H9 (cell line): ENCODE data around the gene TFDP1. TPM values are rescaled to one million over a fixed set of nuclear protein-coding genes. Genes with fewer than 3 reads are reported as not detected.

ENCODE experiments used
- DNase-seq: peaks from one replicate; pipeline ENCODE4 v3.0.0-alpha.2; 2017
- H2AFZ ChIP-seq: one replicate; pipeline ENCODE4 v1.6.1; 2013; ENCODE audit warnings: mild to moderate bottlenecking, low read length, control low read depth, moderate library complexity
- H2AK5ac ChIP-seq: 2 replicates; pipeline ENCODE4 v1.6.1; 2013; ENCODE audit warnings: low read length, control low read depth, mixed read lengths; ENCODE audit not compliant: insufficient read length
- H2BK120ac ChIP-seq: one replicate; pipeline ENCODE4 v1.6.1; 2013; ENCODE audit warnings: low read depth, mild to moderate bottlenecking, low read length, control low read depth, inconsistent platforms; ENCODE audit not compliant: poor library complexity, severe bottlenecking
- H2BK12ac ChIP-seq: 2 replicates; pipeline ENCODE4 v1.6.1; 2013; ENCODE audit warnings: low read length, control low read depth, mixed read lengths, low read depth; ENCODE audit not compliant: insufficient read length
- H2BK15ac ChIP-seq: 2 replicates; pipeline ENCODE4 v1.6.1; 2013; ENCODE audit warnings: low read depth, low read length, control low read depth
- H2BK20ac ChIP-seq: one replicate; pipeline ENCODE4 v1.6.1; 2013; ENCODE audit warnings: low read depth, mild to moderate bottlenecking, low read length, control low read depth, inconsistent platforms; ENCODE audit not compliant: poor library complexity, severe bottlenecking
- H2BK5ac ChIP-seq: 2 replicates; pipeline ENCODE4 v1.6.1; 2013; ENCODE audit warnings: low read length, control low read depth, mixed read lengths; ENCODE audit not compliant: insufficient read length
- H3K14ac ChIP-seq: 2 replicates; pipeline ENCODE4 v1.6.1; 2013; ENCODE audit warnings: low read length, control low read depth; ENCODE audit not compliant: insufficient read depth
- H3K18ac ChIP-seq: 2 replicates; pipeline ENCODE4 v1.6.1; 2013; ENCODE audit warnings: low read depth, mild to moderate bottlenecking, mixed read lengths, low read length, control low read depth; ENCODE audit not compliant: insufficient read length
- H3K23ac ChIP-seq: 2 replicates; pipeline ENCODE4 v1.6.1; 2013; ENCODE audit warnings: low read length, control low read depth, mixed read lengths, low read depth; ENCODE audit not compliant: insufficient read length
- H3K23me2 ChIP-seq: 2 replicates; pipeline ENCODE4 v1.6.1; 2013; ENCODE audit warnings: low read depth, mild to moderate bottlenecking, mixed read lengths, low read length, control low read depth; ENCODE audit not compliant: insufficient read length, poor library complexity, severe bottlenecking
- H3K27ac ChIP-seq: 2 replicates; pipeline ENCODE4 v1.5.1; 2013; ENCODE audit warnings: low read length, control low read depth, mixed read lengths, low read depth; ENCODE audit not compliant: insufficient read length
- H3K27me3 ChIP-seq: 2 replicates; pipeline ENCODE4 v1.6.1; 2013; ENCODE audit warnings: low read length, control low read depth, inconsistent platforms; ENCODE audit not compliant: insufficient read depth
- H3K4ac ChIP-seq: 2 replicates; pipeline ENCODE4 v1.6.1; 2013; ENCODE audit warnings: low read depth, mild to moderate bottlenecking, control low read depth, inconsistent platforms, low read length, moderate library complexity
- H3K4me1 ChIP-seq: 2 replicates; pipeline ENCODE4 v1.6.1; 2013; ENCODE audit warnings: low read length, control low read depth, inconsistent platforms; ENCODE audit not compliant: insufficient read depth
- H3K4me2 ChIP-seq: 2 replicates; pipeline ENCODE4 v1.6.1; 2013; ENCODE audit warnings: low read length, control low read depth, mixed read lengths; ENCODE audit not compliant: insufficient read length, insufficient read depth
- H3K56ac ChIP-seq: 2 replicates; pipeline ENCODE4 v1.6.1; 2013; ENCODE audit warnings: low read depth, mild to moderate bottlenecking, mixed read lengths, low read length, control low read depth; ENCODE audit not compliant: insufficient read length
- H3K79me1 ChIP-seq: 2 replicates; pipeline ENCODE4 v1.6.1; 2013; ENCODE audit warnings: low read depth, mild to moderate bottlenecking, moderate library complexity, low read length, control low read depth, inconsistent platforms; ENCODE audit not compliant: insufficient read depth, poor library complexity, severe bottlenecking
- H3K79me2 ChIP-seq: 2 replicates; pipeline ENCODE4 v1.6.1; 2013; ENCODE audit warnings: low read length, control low read depth, inconsistent platforms; ENCODE audit not compliant: insufficient read depth
- H3K9ac ChIP-seq: 2 replicates; pipeline ENCODE4 v1.6.1; 2013; ENCODE audit warnings: low read length, control low read depth, mixed read lengths; ENCODE audit not compliant: insufficient read length; ENCODE audit errors: extremely low read depth
- H3K9me3 ChIP-seq: one replicate; pipeline ENCODE4 v1.6.1; 2013; ENCODE audit warnings: low read depth, low read length, inconsistent platforms; ENCODE audit not compliant: control insufficient read depth
- H3T11ph ChIP-seq: one replicate; pipeline ENCODE4 v1.6.1; 2013; ENCODE audit warnings: mild to moderate bottlenecking, low read length, control low read depth, inconsistent platforms
- H4K20me1 ChIP-seq: one replicate; pipeline ENCODE4 v1.6.1; 2013; ENCODE audit not compliant: control insufficient read depth, insufficient read length, insufficient read depth
- H4K5ac ChIP-seq: 2 replicates; pipeline ENCODE4 v1.6.1; 2013; ENCODE audit warnings: low read depth, mild to moderate bottlenecking, mixed read lengths, low read length, control low read depth; ENCODE audit not compliant: insufficient read length
- H4K8ac ChIP-seq: replicated peaks from 2 replicates; pipeline ENCODE4 v1.6.1; 2013; ENCODE audit warnings: low read length, control low read depth, mixed read lengths, low read depth; ENCODE audit not compliant: insufficient read length
- H4K91ac ChIP-seq: 2 replicates; pipeline ENCODE4 v1.6.1; 2013; ENCODE audit warnings: low read depth, mild to moderate bottlenecking, moderate library complexity, mixed read lengths, low read length, control low read depth; ENCODE audit not compliant: insufficient read length
- H3K27ac Mint-ChIP-seq, 3 experiments: 2 replicates in 2 of 3; 3 replicates in 1 of 3; pipeline ENCODE4 v1.8.0; 2020 to 2021; ENCODE audit warnings: mixed read lengths in 3 of 3, mild to moderate bottlenecking in 1 of 3, moderate library complexity in 1 of 3
- H3K27me3 Mint-ChIP-seq: 2 replicates; pipeline ENCODE4 v1.8.0; 2021; ENCODE audit warnings: low read depth, mild to moderate bottlenecking, moderate library complexity, mixed read lengths
- H3K36me3 Mint-ChIP-seq, 3 experiments: 2 replicates in 2 of 3; 3 replicates in 1 of 3; pipeline ENCODE4 v1.8.0; 2020 to 2021; ENCODE audit warnings: low read depth in 3 of 3, mixed read lengths in 3 of 3; ENCODE audit not compliant: insufficient read depth in 1 of 3
- H3K4me1 Mint-ChIP-seq, 2 experiments: 2 replicates each; pipeline ENCODE4 v1.8.0; 2020; ENCODE audit warnings: mixed read lengths in 2 of 2
- H3K4me3 Mint-ChIP-seq, 2 experiments: 2 replicates in 1 of 2; 3 replicates in 1 of 2; pipeline ENCODE4 v1.8.0; 2020 to 2021; ENCODE audit warnings: mild to moderate bottlenecking in 2 of 2, mixed read lengths in 2 of 2, moderate library complexity in 1 of 2
- H3K9me3 Mint-ChIP-seq, 2 experiments: 2 replicates in 1 of 2; 3 replicates in 1 of 2; pipeline ENCODE4 v1.8.0; 2020; ENCODE audit warnings: mild to moderate bottlenecking in 2 of 2, mixed read lengths in 2 of 2, moderate library complexity in 1 of 2
- WGBS: extraction: QIAGEN DNeasy Blood & Tissue Kit; methylation state at CpG from one replicate; pipeline ENCODE4 v1.1.7; 2013; ENCODE audit warnings: missing lambda C conversion rate, low lambda C conversion rate, mixed read lengths; ENCODE audit not compliant: insufficient read length; ENCODE audit errors: extremely low coverage; 5-methylcytosine and 5-hydroxymethylcytosine counted together
- total RNA-seq: library from RNA; stranded (reverse); gene quantifications from 2 replicates; pipeline ENCODE4 v1.2.1, GENCODE V29; 2021
- TF ChIP-seq, protein P1 (sequence below): fragments of 200-600 bp; sonication (generic); conservative IDR thresholded peaks from 3 replicates; pipeline ENCODE4 v1.8.0; 2021; ENCODE audit warnings: antibody characterized with exemption, mild to moderate bottlenecking

TFDP1 gene
- total RNA-seq, 1 experiment from 2014 or later: 111 TPM

DNA sequence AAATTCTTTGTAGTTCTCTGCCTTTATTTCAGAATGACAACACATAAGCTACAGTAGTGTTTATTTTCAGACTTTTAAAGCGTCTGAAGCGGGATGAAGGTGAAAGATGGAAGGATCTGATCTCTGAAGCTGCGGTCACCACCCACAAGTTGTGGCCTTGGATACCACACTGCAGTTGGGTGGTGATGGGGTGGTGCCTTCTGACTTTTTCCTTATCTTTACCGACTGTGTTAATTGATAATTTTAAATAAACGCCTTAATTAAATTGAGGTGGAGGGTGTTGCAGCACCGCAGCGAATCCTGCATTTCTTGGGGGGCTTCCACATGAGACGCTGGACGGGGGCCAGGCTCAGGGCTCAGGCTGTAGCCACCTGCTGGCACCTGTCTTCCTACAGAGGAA is 1.3 kb downstream of the TFDP1 start:
- Histone ChIP-seq H3K79me1 (peaks cover 10% of the 10 kb centered on the region), H4K20me1 (no peaks in the 10 kb centered on the region), H2BK15ac (no peak overlapping the region), H4K91ac (no peak overlapping the region), H4K5ac (no peak overlapping the region), H2BK5ac (no peak overlapping the region), H3K27ac (no peak overlapping the region), H2BK20ac (no peak overlapping the region), H3K9me3 (no peaks in the 10 kb centered on the region), H3K18ac (no peak overlapping the region), H4K8ac (no peak overlapping the region), H2AK5ac (no peak overlapping the region), H2BK120ac (no peak overlapping the region), H3K27me3 (no peaks in the 10 kb centered on the region), H2AFZ (no peak overlapping the region), H2BK12ac (no peak overlapping the region), H3K4me1 (peaks cover 3% of the 10 kb centered on the region; the same call in 1 of the 2 replicates), H3K79me2 (peaks cover 31% of the 10 kb centered on the region; the same call in 1 of the 2 replicates), H3T11ph (no peak overlapping the region), H3K9ac (no peak overlapping the region), H3K4ac (no peak overlapping the region), H3K23me2 (no peaks in the 10 kb centered on the region), H3K4me2 (peak overlapping the region; percentile 64), H3K14ac (no peak overlapping the region), H3K56ac (no peak overlapping the region), H3K23ac (no peak overlapping the region)
- no CpG with 5 or more reads among the region's 9 CpGs for WGBS
- Mint-ChIP-seq H3K27me3 (no peaks in the 10 kb centered on the region), H3K4me1 (peaks cover 22 to 23% of the 10 kb centered on the region in 2 experiments), H3K4me3 (peak overlapping the region; percentile 80 to 89), H3K9me3 (peaks cover 0 to 2% of the 10 kb centered on the region in 2 experiments; a peak in 1 of 5 replicates), H3K27ac (peak overlapping the region in 1 of 3 experiments; percentile 77; a peak in 1 of 7 replicates), H3K36me3 (peaks cover 34 to 46% (median 35%) of the 10 kb centered on the region in 3 experiments)
- DNase-seq: no peak
- TF ChIP-seq, protein P1, sequence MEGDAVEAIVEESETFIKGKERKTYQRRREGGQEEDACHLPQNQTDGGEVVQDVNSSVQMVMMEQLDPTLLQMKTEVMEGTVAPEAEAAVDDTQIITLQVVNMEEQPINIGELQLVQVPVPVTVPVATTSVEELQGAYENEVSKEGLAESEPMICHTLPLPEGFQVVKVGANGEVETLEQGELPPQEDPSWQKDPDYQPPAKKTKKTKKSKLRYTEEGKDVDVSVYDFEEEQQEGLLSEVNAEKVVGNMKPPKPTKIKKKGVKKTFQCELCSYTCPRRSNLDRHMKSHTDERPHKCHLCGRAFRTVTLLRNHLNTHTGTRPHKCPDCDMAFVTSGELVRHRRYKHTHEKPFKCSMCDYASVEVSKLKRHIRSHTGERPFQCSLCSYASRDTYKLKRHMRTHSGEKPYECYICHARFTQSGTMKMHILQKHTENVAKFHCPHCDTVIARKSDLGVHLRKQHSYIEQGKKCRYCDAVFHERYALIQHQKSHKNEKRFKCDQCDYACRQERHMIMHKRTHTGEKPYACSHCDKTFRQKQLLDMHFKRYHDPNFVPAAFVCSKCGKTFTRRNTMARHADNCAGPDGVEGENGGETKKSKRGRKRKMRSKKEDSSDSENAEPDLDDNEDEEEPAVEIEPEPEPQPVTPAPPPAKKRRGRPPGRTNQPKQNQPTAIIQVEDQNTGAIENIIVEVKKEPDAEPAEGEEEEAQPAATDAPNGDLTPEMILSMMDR: no peak
